NCI-H748 (cell line): ENCODE results near the gene TMEM125.
A peak's percentile ranks its signal among the peaks of the same experiment; 100 is the strongest.

Source experiments
- DNase-seq: peaks from one replicate; lab custom pipeline; 2025; ENCODE audit not compliant: unreplicated experiment; lab: John Stamatoyannopoulos, UW

The TMEM125 gene

GRCh38 chr1:43273708-43274107, 3.9 kb downstream of the TMEM125 start:
- no peak for DNase-seq

- DNase-seq: peak; percentile 91
Observed at GRCh38 chr1:43274125-43274803, 4.5 kb downstream of the TMEM125 start.

- DNase-seq: no peak
Observed at GRCh38 chr1:43274804-43275180, 5.0 kb downstream of the TMEM125 start.

- DNase-seq: no peak
Observed at GRCh38 chr1:43275826-43276620, 6.2 kb downstream of the TMEM125 start.

- no peak for DNase-seq
Observed at GRCh38 chr1:43276673-43277072, 6.9 kb downstream of the TMEM125 start.

- no peak for DNase-seq
Observed at GRCh38 chr1:43277116-43277876, 7.5 kb downstream of the TMEM125 start.

- no peak for DNase-seq
Observed at GRCh38 chr1:43279161-43279560, 9.4 kb downstream of the TMEM125 start.

- no peak for DNase-seq
Observed at GRCh38 chr1:43279666-43280065, 9.9 kb downstream of the TMEM125 start.

GRCh38 chr1:43280692-43281091, 10.9 kb downstream of the TMEM125 start:
- no peak for DNase-seq

GRCh38 chr1:43282220-43283195, 12.7 kb downstream of the TMEM125 start:
- DNase-seq: peak; percentile 74

- DNase-seq: no peak
Observed at GRCh38 chr1:43284065-43284464, 14.3 kb downstream of the TMEM125 start.

- peak; percentile 79 for DNase-seq
Observed at GRCh38 chr1:43284546-43285110, 14.8 kb downstream of the TMEM125 start.

- DNase-seq: peak; percentile 100
Observed at GRCh38 chr1:43285269-43285990, 15.6 kb downstream of the TMEM125 start, which contains the start of gene C1orf210. C1orf210 (minus strand) TSS chr1:43285581; CDS start chr1:43283270, 2,311 bp downstream.

GRCh38 chr1:43286115-43286514, 16.3 kb downstream of the TMEM125 start:
- DNase-seq: no peak

GRCh38 chr1:43286533-43286932, 16.8 kb downstream of the TMEM125 start:
- no peak for DNase-seq

GRCh38 chr1:43288058-43288784, 18.4 kb downstream of the TMEM125 start:
- DNase-seq: no peak

GRCh38 chr1:43288785-43289706, 19.3 kb downstream of the TMEM125 start:
- no peak for DNase-seq

GRCh38 chr1:43292216-43292615, 22.4 kb downstream of the TMEM125 start:
- no peak for DNase-seq
